ENCODE results near the gene TSPAN9.
A peak's percentile ranks its signal among the peaks of the same experiment; 100 is the strongest.

Gene TSPAN9

GRCh38 chr12:3170423-3171194 lies 93.4 kb downstream of the TSPAN9 start:
- no peaks in the 10 kb centered on the region for H3K9me3 ChIP-seq (ENCODE audit: control extremely low read depth in 1 of 5, control insufficient read depth in 4 of 5, insufficient read depth in 2 of 5, low read depth in 1 of 5, low read length in 4 of 5)
- no peak overlapping the region for H3K4me3 ChIP-seq (ENCODE audit: control insufficient read depth in 1 of 7, extremely low read depth in 1 of 7, insufficient read depth in 4 of 7, low read depth in 2 of 7, low read length in 6 of 7)
- H3K4me1 ChIP-seq (ENCODE audit: control extremely low read depth in 1 of 4, control insufficient read depth in 4 of 4, insufficient read depth in 4 of 4, low read length in 3 of 4) = no peaks in the 10 kb centered on the region
- no peaks in the 10 kb centered on the region for H3K36me3 ChIP-seq (ENCODE audit: control insufficient read depth in 4 of 4, insufficient read depth in 4 of 4, low read length in 3 of 4)
- peaks cover 0 to 44% (median 18%) of the 10 kb centered on the region in 5 experiments for H3K27me3 ChIP-seq (replicated peaks in 2 of 5; ENCODE audit: control insufficient read depth in 4 of 5, insufficient read depth in 5 of 5, low read length in 4 of 5)
- ChIA-PET CTCF (interaction anchor here (1.3 kb wide), 1 partner anchor 8 kb away, joined by 3 read pairs; no protein-coding TSS in a partner anchor), POLR2A (no interaction called here)
- DNase-seq = peak in 1 of 3 donors; percentile 15
- no peak overlapping the region for H3K27ac ChIP-seq (ENCODE audit: insufficient read depth in 1 of 2, low read depth in 1 of 2, low read length in 2 of 2, poor library complexity in 1 of 2, severe bottlenecking in 2 of 2)
- WGBS (ENCODE audit: insufficient coverage) = 82% methylated on average over 13 of the region's 20 CpGs

DNA sequence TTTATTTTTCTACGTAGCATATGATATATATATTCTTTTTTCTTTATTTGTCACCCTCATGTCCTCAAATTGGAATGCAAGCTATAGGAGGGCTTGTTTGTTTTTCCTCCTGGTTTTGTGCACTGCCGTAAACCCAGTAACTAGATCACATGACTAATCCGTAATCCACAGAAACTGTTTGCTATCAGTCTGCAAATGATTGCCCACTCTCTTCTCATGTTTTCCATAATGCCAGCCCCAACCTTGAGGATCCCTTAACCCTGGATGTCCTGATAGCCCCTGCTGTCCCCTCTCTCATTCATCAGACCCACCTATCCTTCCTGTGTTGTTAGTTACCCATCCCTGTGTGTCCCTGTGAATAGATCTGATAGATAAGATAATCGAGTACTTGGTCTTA lies 94.0 kb downstream of the TSPAN9 start:
- DNase-seq = no peak
- peaks cover 0 to 44% (median 18%) of the 10 kb centered on the region in 5 experiments for H3K27me3 ChIP-seq (replicated peaks in 2 of 5; ENCODE audit: control insufficient read depth in 4 of 5, insufficient read depth in 5 of 5, low read length in 4 of 5)
- H3K36me3 ChIP-seq (ENCODE audit: control insufficient read depth in 4 of 4, insufficient read depth in 4 of 4, low read length in 3 of 4) = no peaks in the 10 kb centered on the region
- WGBS (ENCODE audit: insufficient coverage) = 94% methylated on average over 2 of the region's 4 CpGs
- no peak overlapping the region for H3K27ac ChIP-seq (ENCODE audit: insufficient read depth in 1 of 2, low read depth in 1 of 2, low read length in 2 of 2, poor library complexity in 1 of 2, severe bottlenecking in 2 of 2)
- ChIA-PET CTCF (no interaction called here), POLR2A (no interaction called here)
- no peaks in the 10 kb centered on the region for H3K4me1 ChIP-seq (ENCODE audit: control extremely low read depth in 1 of 4, control insufficient read depth in 4 of 4, insufficient read depth in 4 of 4, low read length in 3 of 4)
- H3K9me3 ChIP-seq (ENCODE audit: control extremely low read depth in 1 of 5, control insufficient read depth in 4 of 5, insufficient read depth in 2 of 5, low read depth in 1 of 5, low read length in 4 of 5) = no peaks in the 10 kb centered on the region
- H3K4me3 ChIP-seq (ENCODE audit: control insufficient read depth in 1 of 7, extremely low read depth in 1 of 7, insufficient read depth in 4 of 7, low read depth in 2 of 7, low read length in 6 of 7) = no peak overlapping the region

DNA sequence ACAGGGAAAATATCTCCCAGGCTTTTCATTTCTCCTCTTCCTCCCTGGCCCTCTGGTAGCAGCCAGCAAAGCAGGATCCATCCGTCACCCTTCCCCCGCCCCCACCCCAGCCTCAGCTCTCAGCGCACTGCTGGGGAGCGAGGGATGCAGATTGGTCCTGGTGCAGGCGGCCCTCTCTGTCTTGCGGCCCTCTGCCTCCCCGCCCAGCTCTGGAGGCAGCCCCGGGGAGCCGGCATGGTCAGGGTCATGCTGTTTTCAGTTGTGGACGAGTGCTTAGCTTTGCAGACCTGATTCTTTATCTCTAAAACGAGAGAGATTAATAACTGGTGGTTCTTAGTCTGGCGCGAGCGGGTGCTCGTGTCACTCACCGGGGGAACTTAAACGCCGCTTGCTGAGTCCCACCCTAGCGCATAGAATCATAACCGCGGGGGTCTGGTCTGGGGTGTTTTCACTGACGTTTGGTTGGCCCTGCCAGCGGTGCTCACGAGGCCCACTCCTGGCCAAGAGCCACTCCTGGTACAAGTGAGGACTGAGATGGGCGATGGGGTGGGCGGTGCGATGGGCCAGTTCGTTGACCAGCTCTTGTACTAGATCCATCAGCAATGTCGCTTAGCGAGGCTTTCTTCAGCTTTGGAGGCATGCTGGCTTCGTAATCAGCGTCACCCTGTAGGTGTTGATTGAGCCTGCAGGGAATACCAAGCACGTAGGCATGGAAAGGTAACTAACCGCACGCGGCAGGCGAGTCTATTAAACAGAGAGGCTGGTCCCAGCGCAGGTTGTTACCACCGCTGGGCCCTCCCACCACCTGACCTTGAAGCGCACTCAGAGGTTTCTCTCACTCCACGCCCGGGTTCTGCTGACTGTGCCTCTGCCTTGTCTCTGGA lies 95.2 kb downstream of the TSPAN9 start:
- CTCF ChIA-PET = no interaction called here
- no peaks in the 10 kb centered on the region for H3K36me3 ChIP-seq (ENCODE audit: control insufficient read depth in 4 of 4, insufficient read depth in 4 of 4, low read length in 3 of 4)
- DNase-seq = no peak

GRCh38 chr12:3173008-3173553 lies 95.9 kb downstream of the TSPAN9 start:
- Histone ChIP-seq H3K4me3 (ENCODE audit: control insufficient read depth in 1 of 7, extremely low read depth in 1 of 7, insufficient read depth in 4 of 7, low read depth in 2 of 7, low read length in 6 of 7) (no peak overlapping the region), H3K27ac (ENCODE audit: insufficient read depth in 1 of 2, low read depth in 1 of 2, low read length in 2 of 2, poor library complexity in 1 of 2, severe bottlenecking in 2 of 2) (no peak overlapping the region), H3K9me3 (ENCODE audit: control extremely low read depth in 1 of 5, control insufficient read depth in 4 of 5, insufficient read depth in 2 of 5, low read depth in 1 of 5, low read length in 4 of 5) (no peaks in the 10 kb centered on the region), H3K27me3 (replicated peaks in 2 of 5; ENCODE audit: control insufficient read depth in 4 of 5, insufficient read depth in 5 of 5, low read length in 4 of 5) (peaks cover 0 to 40% (median 11%) of the 10 kb centered on the region in 5 experiments), H3K36me3 (ENCODE audit: control insufficient read depth in 4 of 4, insufficient read depth in 4 of 4, low read length in 3 of 4) (no peaks in the 10 kb centered on the region), H3K4me1 (ENCODE audit: control extremely low read depth in 1 of 4, control insufficient read depth in 4 of 4, insufficient read depth in 4 of 4, low read length in 3 of 4) (no peaks in the 10 kb centered on the region)
- WGBS (ENCODE audit: insufficient coverage) = 98% methylated on average over 11 of the region's 14 CpGs
- ChIA-PET CTCF (interaction anchor here (0.9 kb wide), 1 partner anchor 104 kb away, joined by 3 read pairs; no protein-coding TSS in a partner anchor), POLR2A (no interaction called here)
- no peak for DNase-seq

More for the DNA sequence above, 95.2 kb downstream of the TSPAN9 start:
- no peaks in the 10 kb centered on the region for H3K4me1 ChIP-seq (ENCODE audit: control extremely low read depth in 1 of 4, control insufficient read depth in 4 of 4, insufficient read depth in 4 of 4, low read length in 3 of 4)
- no peak overlapping the region for H3K27ac ChIP-seq (ENCODE audit: insufficient read depth in 1 of 2, low read depth in 1 of 2, low read length in 2 of 2, poor library complexity in 1 of 2, severe bottlenecking in 2 of 2)
- H3K4me3 ChIP-seq (ENCODE audit: control insufficient read depth in 1 of 7, extremely low read depth in 1 of 7, insufficient read depth in 4 of 7, low read depth in 2 of 7, low read length in 6 of 7) = no peak overlapping the region
- POLR2A ChIA-PET = no interaction called here
- no peaks in the 10 kb centered on the region for H3K9me3 ChIP-seq (ENCODE audit: control extremely low read depth in 1 of 5, control insufficient read depth in 4 of 5, insufficient read depth in 2 of 5, low read depth in 1 of 5, low read length in 4 of 5)
- H3K27me3 ChIP-seq (replicated peaks in 2 of 5; ENCODE audit: control insufficient read depth in 4 of 5, insufficient read depth in 5 of 5, low read length in 4 of 5) = peaks cover 0 to 44% (median 17%) of the 10 kb centered on the region in 5 experiments
- 89% methylated on average over 42 of the region's 42 CpGs for WGBS (ENCODE audit: insufficient coverage)

DNA sequence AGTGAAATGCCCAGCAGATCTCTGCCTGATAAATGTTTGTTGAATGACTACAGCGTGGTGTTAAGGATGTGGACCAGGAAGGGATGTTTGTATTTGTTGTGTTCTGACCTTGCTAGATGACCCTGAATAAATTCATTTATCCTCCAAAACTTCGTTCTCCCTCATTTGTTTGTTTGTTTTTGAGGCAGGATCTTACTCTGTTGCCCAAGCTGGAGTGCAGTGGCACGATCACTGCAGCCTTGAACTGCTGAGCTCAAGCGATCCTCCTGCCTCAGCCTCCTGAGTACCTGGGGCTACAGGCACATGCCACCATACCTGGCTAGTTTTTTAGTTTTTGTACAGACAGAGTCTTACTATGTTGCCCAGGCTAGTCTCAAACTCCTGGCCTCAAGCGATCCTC lies 96.7 kb downstream of the TSPAN9 start:
- Histone ChIP-seq H3K27me3 (replicated peaks in 2 of 5; ENCODE audit: control insufficient read depth in 4 of 5, insufficient read depth in 5 of 5, low read length in 4 of 5) (peaks cover 0 to 36% (median 11%) of the 10 kb centered on the region in 5 experiments), H3K36me3 (ENCODE audit: control insufficient read depth in 4 of 4, insufficient read depth in 4 of 4, low read length in 3 of 4) (no peaks in the 10 kb centered on the region), H3K4me3 (ENCODE audit: control insufficient read depth in 1 of 7, extremely low read depth in 1 of 7, insufficient read depth in 4 of 7, low read depth in 2 of 7, low read length in 6 of 7) (no peak overlapping the region), H3K4me1 (ENCODE audit: control extremely low read depth in 1 of 4, control insufficient read depth in 4 of 4, insufficient read depth in 4 of 4, low read length in 3 of 4) (no peaks in the 10 kb centered on the region), H3K27ac (ENCODE audit: insufficient read depth in 1 of 2, low read depth in 1 of 2, low read length in 2 of 2, poor library complexity in 1 of 2, severe bottlenecking in 2 of 2) (no peak overlapping the region), H3K9me3 (ENCODE audit: control extremely low read depth in 1 of 5, control insufficient read depth in 4 of 5, insufficient read depth in 2 of 5, low read depth in 1 of 5, low read length in 4 of 5) (no peaks in the 10 kb centered on the region)
- DNase-seq = no peak
- CTCF ChIA-PET = interaction anchor here (0.9 kb wide), 1 partner anchor 103 kb away, joined by 3 read pairs; no protein-coding TSS in a partner anchor
- POLR2A ChIA-PET = interaction anchor here (0.6 kb wide), 1 partner anchor 19 kb away, joined by 3 read pairs; no protein-coding TSS in a partner anchor
- WGBS (ENCODE audit: insufficient coverage) = 94% methylated on average over 2 of the region's 5 CpGs

DNA sequence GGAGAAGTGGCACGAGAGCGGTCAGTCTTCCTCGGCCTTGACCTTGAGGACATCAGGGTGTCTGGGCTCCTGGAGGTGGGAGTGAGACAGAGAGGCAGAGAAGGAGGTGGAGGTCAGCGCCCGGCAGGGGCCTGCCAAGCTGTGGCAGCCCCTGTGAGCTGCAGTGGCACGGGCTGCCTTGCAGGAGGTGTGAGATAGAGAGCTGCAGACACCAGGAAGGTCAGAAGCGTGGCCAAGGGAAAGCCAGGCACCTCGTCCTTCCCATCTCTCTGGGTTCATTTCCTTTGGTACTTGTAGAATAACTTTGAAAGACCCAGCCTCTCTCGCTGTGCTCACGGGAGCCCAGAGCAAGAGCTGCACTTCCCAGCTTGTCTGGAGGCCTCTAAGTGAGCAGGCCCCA lies 98.1 kb downstream of the TSPAN9 start:
- Histone ChIP-seq H3K4me1 (ENCODE audit: control extremely low read depth in 1 of 4, control insufficient read depth in 4 of 4, insufficient read depth in 4 of 4, low read length in 3 of 4) (peaks cover 0 to 3% (median 0%) of the 10 kb centered on the region in 4 experiments), H3K4me3 (ENCODE audit: control insufficient read depth in 1 of 7, extremely low read depth in 1 of 7, insufficient read depth in 4 of 7, low read depth in 2 of 7, low read length in 6 of 7) (no peak overlapping the region), H3K36me3 (ENCODE audit: control insufficient read depth in 4 of 4, insufficient read depth in 4 of 4, low read length in 3 of 4) (no peaks in the 10 kb centered on the region), H3K9me3 (ENCODE audit: control extremely low read depth in 1 of 5, control insufficient read depth in 4 of 5, insufficient read depth in 2 of 5, low read depth in 1 of 5, low read length in 4 of 5) (no peaks in the 10 kb centered on the region), H3K27ac (ENCODE audit: insufficient read depth in 1 of 2, low read depth in 1 of 2, low read length in 2 of 2, poor library complexity in 1 of 2, severe bottlenecking in 2 of 2) (no peak overlapping the region), H3K27me3 (replicated peaks in 2 of 5; ENCODE audit: control insufficient read depth in 4 of 5, insufficient read depth in 5 of 5, low read length in 4 of 5) (peaks cover 2 to 26% (median 13%) of the 10 kb centered on the region in 5 experiments)
- WGBS (ENCODE audit: insufficient coverage) = 85% methylated on average over 6 of the region's 10 CpGs
- POLR2A ChIA-PET = interaction anchor here (0.8 kb wide), 1 partner anchor 25 kb away, joined by 3 read pairs; no protein-coding TSS in a partner anchor
- no peak for DNase-seq
- CTCF ChIA-PET = no interaction called here

Measured in common myeloid progenitor, CD34-positive (primary cell).